ENCODE results near the gene RTBDN. TPM values are rescaled to one million over a fixed set of nuclear protein-coding genes. Genes with fewer than 3 reads are reported as not detected.

RTBDN gene
- total and polyA plus RNA-seq, 2 of the 8 experiments (the other 6 are each of a cell fraction or from before 2014, with no cell fraction given), result 4.0 to 4.8 TPM

GRCh38 chr19:12783291-12783848 is 51.0 kb downstream of the RTBDN start (continued):
- TF ChIP-seq, protein P1, sequence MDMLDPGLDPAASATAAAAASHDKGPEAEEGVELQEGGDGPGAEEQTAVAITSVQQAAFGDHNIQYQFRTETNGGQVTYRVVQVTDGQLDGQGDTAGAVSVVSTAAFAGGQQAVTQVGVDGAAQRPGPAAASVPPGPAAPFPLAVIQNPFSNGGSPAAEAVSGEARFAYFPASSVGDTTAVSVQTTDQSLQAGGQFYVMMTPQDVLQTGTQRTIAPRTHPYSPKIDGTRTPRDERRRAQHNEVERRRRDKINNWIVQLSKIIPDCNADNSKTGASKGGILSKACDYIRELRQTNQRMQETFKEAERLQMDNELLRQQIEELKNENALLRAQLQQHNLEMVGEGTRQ (IDR thresholded peaks at IDR 0.05; ENCODE audit: low read length), result no peak
- no peak for TF ChIP-seq JUND (IDR thresholded peaks at IDR 0.05; ENCODE audit: low read length)

All from H1 (cell line).